CD4-positive, alpha-beta T cell treated with Interleukin-4 for 1 hour (primary cell): ENCODE results near the gene SF3A1.
"Not testable (repeated sequence)": the region's sequence is repeated elsewhere in the genome, so short reads cannot be mapped to it uniquely, and the experiment has no call there.

Experiments
- DNase-seq, 2 donors: peaks; one replicate each; pipeline ENCODE4 v3.0.0-alpha.2; 2020 to 2022

Gene SF3A1

GRCh38 chr22:30347255-30347892, 9.3 kb downstream of the SF3A1 start:
- DNase-seq = no peak

- peak in 1 of 2 donors; percentile 31 for DNase-seq
Observed at GRCh38 chr22:30344447-30345200, 12.1 kb downstream of the SF3A1 start.

GRCh38 chr22:30340911-30341685, 15.6 kb downstream of the SF3A1 start:
- no peak for DNase-seq

GRCh38 chr22:30338802-30339201, 17.9 kb downstream of the SF3A1 start:
- no peak for DNase-seq

GRCh38 chr22:30338341-30338740, 18.4 kb downstream of the SF3A1 start:
- not testable (repeated sequence) for DNase-seq

- DNase-seq = no peak
Observed at GRCh38 chr22:30337461-30337778, 19.3 kb downstream of the SF3A1 start.

DNA sequence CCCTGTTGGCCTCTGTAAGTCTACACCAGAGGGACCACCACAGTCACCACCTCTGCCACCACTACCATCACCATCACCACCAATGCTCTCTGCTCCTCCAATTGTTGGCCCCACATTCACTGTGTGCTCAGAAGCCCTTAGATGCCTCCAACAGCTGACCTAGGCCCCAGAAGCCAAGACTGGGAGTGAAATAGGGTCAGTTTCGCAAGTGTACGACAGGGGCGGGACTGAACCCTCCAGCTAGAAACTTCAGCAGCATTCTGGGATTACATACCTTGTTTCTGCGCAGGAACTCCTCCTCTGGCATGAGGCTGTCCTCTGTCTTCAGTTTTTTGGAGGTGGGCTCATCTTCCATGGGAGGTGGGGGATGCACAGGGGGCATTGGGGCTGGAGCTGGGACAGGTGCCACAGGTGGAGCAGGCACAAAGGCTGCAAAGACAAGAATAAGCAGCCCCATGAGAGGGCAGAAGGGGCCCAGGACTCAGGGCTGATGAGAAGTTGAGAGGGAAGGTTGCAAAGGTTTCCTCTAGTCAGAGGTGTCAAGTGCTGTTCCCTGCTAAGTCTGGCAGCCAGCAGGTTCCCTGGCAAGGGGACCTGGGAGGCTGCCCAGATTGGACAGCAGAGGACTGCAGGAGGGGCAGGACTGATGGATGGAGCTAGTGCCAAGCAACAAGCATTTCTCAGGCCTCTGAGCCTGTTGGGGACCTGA, 19.8 kb downstream of the SF3A1 start:
- no peak for DNase-seq

DNA sequence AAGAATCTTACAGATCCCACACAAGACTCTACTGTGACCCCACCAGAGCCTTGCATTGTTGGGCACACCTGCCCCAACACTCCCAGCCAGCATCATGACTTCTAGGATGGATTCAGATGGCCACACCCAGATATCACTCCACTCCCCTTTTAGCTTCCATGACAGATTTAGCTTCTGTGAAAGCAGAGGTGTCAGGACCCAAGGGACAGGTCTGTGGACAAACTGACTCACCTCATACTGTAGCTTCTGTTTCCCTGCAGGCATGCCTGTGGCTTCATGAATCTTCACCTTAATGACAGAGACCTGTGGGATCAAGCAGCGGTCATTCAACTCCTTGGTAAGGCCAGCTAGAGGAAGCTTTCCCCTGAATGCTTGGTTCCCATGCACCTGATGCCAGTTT, 21.5 kb downstream of the SF3A1 start:
- DNase-seq = no peak

DNA sequence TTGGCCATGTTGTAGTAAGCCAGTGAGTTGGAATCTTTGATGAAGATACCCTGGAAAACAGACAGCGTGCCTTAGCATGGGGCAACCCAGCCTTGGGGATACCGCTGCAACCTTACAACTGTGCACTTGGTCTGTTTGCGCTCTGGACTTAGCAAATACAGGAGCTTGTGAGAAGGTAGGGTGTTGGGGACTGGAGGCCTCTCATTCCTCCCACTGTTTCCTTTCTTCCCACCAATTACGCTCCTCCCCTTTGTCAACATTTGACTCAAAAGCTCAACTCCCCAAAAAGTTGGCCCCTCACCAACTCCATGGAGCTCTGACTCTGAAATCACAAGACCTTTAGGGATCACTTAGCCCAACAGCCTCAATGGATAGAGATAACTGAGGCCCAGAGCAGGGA, 22.0 kb downstream of the SF3A1 start:
- no peak for DNase-seq

DNA sequence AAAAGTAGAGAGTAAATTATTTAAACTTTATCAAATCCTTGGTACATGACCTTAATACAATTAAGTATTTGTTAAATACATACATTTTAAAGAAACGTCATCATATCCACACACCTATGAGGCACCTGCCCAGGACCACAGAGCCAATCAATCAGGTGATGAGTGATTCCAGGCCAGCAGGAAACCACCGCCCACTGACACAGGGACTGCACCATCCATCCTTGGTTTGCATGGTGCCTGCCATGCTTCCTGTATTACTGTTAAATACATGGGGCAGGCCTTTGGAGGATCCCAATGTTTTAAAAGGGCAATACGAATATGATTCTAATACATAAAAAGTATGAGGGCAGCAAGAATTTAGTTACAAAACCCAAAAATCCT, 23.0 kb downstream of the SF3A1 start:
- DNase-seq = no peak

DNA sequence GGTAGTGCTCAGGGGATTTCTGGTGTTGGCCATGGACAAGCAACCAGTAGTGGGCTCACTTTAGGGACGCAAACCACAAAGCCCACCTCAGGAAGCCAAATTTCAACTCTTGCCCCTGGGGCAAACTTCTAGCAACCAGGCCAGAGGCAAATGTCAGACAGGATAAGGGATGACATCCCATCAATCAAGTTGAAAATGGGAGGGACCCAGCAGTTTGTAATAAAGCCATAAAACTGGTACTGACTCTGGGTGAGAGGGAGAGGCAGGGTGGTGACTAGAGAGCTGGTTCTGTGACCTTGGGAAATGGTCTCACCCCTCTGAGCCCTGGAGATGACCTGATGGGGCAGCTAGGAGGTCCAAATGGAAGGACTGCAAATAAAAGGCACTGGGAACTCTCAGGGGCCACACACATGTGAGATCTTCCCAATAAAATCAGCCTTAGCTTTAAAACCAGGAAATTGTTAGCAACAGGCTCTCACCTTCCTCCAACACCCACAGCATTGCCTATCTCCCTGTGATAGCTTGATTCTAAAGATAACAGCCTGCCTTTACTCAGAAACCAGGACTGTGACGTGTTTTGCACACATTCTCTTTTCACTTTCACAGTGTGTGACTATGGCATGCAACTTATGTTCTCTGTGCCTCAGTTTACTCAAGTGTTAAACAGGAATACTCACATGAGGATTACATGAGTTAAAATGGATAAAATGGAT, 23.5 kb downstream of the SF3A1 start:
- no peak for DNase-seq

- DNase-seq = no peak
Observed at GRCh38 chr22:30332551-30332950, 24.1 kb downstream of the SF3A1 start.

- no peak for DNase-seq
Observed at GRCh38 chr22:30328466-30329049, 28.1 kb downstream of the SF3A1 start.

- no peak for DNase-seq
Observed at GRCh38 chr22:30327864-30328345, 28.8 kb downstream of the SF3A1 start.

GRCh38 chr22:30326706-30327362, 29.9 kb downstream of the SF3A1 start, which contains the start of gene TBC1D10A:
Gene TBC1D10A, minus strand, starts transcription at chr22:30326941. Its CDS starts 60 bp downstream, at chr22:30326881.
- DNase-seq = peak; percentile 94 to 95

- peak in 1 of 2 donors; percentile 37 for DNase-seq
Observed at GRCh38 chr22:30326255-30326705, 30.4 kb downstream of the SF3A1 start.

GRCh38 chr22:30325724-30326254, 30.9 kb downstream of the SF3A1 start:
- DNase-seq = no peak

DNA sequence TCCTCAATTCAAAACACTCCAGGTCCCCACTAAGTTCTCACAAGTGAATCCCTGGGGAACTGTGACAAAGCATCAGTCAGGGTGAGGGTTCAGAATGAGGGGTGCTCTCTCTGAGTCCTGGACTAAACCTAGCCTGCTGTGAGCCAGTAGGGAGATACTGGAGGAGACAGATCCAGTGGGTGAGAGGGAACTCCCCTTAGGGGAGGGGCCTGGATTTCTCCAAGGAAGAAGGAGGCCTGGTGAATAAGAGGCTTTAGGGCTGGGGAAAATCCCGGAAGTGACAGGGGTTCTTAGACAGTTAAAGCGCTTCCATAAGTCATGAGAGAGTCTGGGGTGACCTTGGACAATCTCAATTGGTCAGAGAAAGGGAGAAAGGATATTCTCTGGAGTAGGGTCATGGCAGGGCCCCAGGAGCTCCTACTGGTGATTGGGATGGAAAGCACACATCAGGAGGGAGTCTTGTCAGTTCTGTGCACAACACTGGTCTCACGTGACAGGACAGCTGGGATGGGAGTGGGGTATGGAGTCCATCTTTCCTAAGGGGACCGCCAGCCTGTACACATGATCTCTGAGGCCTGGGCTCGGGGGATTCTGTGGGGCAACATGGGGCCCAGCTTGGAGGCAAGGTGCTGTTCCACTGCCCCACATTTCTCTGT, 31.5 kb downstream of the SF3A1 start:
- DNase-seq = no peak

DNA sequence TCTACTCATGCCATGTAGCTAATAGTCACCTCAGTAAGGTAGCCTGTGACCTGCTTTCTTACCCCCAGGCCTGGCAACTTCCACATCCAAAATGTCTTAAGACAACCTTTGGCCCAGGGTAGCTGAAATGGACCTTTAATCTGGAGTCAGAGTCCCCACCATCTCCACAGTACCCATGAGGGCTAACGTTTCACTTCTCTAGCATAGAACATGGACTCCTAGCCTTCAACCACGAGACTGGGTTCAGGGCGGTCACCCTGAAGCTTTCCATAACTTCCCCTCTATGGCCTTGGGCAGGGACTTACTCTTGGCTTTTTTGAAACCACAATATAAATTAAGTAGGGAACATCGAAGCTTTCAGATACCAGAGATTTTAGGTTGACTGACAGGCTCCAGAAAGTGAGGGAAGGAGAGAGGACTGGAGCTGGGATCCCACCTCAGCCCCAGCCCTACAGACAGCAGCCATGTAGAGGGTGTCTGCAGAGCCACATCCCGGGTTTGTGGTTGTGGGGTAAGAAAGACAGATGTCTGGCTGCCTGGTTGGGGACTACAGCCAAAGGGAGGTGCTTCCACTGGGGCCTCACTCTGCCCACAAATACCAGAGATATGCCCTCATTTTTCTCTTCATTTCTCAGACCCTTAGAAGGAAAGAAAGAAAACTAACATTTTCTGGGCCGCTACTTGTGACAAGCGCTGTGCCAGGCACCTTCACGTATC, 32.5 kb downstream of the SF3A1 start:
- peak; percentile 27 to 53 for DNase-seq

- no peak for DNase-seq
Observed at GRCh38 chr22:30323246-30323645, 33.4 kb downstream of the SF3A1 start.
